ENCODE data around the gene MAP3K6.
A peak's percentile ranks its signal among the peaks of the same experiment; 100 is the strongest.

The MAP3K6 gene

DNA sequence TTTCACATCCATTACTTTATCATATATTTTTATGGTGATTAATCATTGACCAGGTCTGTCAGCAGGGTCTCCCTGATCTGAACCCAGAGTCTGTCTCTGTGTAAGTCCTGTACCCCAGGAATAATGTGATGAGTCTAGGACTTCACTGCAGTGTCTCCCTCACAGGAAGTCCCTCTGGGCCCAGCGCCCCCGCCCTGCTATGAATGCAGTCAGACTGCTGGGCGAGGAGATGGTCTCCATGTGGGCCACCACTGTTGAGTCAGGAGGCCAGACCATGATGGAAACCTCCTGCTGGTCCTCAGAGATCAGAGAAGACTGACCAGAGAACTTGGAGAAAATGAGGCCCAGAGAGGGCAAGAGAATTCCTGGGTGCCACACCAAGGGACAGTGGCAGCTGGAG is 35.3 kb downstream of the MAP3K6 start:
- no peak for DNase-seq

DNA sequence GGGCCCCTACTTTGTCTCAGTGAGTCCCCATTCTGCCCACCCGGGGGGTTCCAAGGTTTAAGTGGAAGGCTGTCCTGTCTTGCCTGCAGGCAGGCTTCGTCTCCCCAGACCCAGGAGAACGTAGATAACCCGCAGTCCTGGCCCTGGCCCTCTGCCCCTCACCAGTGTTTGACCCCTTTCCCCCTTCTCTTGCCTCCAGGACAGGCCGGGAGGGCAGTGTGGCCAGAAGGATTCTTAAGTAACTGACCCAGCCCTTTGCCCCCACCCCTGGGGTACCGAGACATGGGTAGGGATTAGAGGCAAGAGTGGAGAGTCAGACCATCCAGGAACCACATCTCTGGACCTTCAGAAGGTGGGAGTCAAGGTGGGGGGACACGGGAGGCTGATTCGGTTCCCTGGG is 36.0 kb downstream of the MAP3K6 start:
- no peak for DNase-seq

DNA sequence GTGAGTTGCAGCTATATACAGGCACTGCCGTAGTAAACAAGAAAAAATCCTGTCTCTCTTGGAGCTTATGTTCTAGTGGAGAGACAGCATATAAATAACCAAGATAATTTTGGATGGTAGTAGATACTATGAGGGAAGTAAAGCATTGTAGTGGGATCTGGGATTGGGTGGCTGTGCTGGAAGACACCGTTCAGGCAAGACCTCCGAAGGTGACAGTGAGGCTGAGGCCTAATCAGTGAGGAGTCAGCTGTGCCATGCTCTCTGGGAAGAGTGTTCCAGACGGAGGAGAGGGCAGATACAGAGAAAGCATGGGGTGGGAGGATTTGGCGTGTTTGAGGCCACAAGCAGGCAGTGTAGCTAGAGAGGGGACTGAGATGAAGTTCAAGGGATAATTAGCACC is 38.8 kb downstream of the MAP3K6 start:
- DNase-seq, result no peak

DNA sequence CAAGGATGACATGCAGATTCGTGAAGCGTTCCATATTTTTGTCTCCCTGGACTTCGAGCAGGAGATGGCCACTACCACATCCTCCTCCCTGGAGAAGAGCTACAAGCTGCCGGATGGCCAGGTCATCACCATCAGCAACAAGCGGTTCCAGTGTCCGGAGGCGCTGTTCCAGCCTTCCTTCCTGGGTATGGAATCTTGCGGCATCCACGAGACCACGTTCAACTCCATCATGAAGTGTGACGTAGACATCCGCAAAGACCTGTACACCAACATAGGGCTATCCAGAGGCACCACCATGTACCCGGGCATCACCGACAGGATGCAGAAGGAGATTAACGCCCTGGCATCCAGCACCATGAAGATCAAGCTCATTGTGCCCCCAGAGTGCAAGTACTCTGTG is 41.5 kb downstream of the MAP3K6 start:
- DNase-seq, result no peak

GRCh38 chr1:27322569-27323240 is 44.1 kb downstream of the MAP3K6 start:
- no peak for DNase-seq

DNA sequence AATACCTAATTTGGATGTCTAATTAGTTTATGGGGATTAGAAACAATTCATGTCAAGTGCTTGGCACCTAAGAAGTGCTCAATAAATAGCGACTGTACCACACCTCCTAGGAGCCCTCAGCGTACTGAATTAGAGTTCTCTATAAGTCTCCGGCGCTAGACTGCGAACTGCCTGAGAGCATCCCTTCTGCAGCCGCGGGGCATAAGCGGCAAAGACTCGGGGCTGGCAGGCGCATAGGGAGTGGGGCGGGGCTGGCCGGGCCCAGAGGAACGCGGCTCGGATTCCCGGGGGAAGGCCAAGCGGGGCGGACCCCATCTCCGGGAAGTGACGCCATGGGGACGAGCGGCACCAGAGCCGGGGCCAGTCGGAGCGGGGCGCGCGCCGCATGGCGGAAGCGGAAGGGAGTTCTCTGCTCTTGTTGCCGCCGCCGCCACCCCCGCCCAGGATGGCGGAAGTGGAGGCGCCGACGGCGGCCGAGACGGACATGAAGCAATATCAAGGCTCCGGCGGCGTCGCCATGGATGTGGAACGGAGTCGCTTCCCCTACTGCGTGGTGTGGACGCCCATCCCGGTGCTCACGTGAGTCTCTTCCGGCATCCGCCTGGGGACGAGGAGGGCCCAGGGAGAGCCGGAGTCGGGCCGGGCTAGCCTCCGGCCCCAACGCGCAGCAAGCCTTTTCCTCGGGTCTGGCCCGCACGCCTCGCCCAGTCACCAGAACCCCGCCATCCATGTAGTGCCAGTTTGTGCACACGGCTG is 44.8 kb downstream of the MAP3K6 start, which contains the start of gene TMEM222:
Gene TMEM222, plus strand, starts transcription at position 351 of the 756 bp plus-strand sequence. Its CDS starts 35 bp downstream, at position 386.
- DNase-seq, result peak; percentile 97

GRCh38 chr1:27318596-27318995 is 48.2 kb downstream of the MAP3K6 start:
- DNase-seq, result no peak

GRCh38 chr1:27318136-27318535 is 48.6 kb downstream of the MAP3K6 start:
- DNase-seq, result no peak

DNA sequence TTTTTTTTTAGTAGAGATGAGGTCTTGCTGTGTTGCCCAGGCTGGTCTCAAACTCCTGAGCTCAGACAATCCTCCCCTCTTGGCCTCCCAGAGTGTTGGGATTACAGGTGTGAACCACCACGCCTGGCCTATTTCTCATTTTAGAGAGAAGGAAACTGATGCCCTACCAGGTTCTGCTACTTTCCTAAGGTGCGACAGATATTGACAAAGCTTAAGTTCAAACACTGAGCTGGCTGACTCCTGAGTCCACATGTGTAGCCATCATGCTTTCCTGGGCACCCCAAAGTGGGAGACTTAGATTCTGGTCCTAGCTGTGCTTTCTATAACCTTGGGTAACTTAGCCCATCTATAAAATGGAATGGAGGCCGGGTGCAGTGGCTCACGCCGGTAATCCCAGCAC is 49.9 kb downstream of the MAP3K6 start:
- no peak for DNase-seq

- DNase-seq, result no peak
Measured at GRCh38 chr1:27314737-27315136, 52.0 kb downstream of the MAP3K6 start.

GRCh38 chr1:27314169-27314568 is 52.6 kb downstream of the MAP3K6 start:
- DNase-seq, result no peak

DNA sequence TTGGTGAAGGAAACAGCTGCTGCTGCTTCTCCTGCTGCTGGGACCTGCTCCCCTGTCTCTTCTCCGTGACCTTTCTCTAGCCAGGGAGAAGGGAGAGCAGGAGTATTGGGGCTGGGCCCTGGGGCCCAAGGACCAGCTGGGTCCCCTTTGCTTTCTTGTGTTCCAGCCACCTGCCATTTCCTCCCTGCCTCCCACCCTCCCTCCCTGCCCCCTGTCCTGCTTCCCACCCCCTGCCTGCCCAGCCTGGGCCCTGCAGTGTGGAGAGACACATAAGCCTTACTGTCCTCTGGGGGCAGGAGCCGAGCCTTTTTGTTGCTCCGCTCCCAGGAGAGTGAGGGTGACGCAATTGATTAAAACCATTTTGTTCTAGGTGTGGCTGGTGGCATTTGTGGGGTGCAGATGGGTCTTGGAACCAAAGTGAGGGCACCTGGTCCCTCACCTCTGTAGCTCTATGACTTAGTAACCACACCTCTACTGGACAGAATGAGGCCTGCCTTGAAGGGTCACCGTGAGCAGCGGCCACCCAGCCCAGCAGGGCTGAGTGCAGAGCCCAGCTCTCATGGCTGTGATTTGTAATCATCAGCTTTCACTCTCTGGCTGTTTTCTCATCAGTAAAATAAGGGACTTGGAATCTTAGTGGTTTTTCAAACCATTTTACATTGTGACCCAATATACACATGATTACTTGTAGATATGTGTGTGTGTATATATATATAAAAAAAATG is 58.7 kb downstream of the MAP3K6 start:
- no peak for DNase-seq

- no peak for DNase-seq
Measured at GRCh38 chr1:27306892-27307761, 59.6 kb downstream of the MAP3K6 start.

DNA sequence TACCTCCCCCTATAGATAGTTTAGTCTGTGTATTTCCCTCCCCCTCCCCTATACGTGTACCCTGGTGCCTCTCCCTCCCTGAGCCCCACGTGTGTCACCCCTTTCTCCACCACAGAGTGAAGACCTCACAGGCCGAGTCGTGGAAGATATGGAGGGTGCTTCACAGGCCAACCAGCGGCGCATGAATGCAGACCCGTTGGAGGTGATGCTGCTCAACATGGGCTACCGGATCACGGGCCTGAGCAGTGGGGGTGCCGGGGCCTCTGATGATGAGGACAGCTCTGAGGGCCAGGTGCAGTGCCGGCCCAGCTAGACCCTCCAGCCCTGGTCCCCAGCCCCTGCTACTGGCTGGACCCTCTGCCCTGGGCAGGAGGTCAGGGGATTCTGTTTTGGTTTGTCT is 60.7 kb downstream of the MAP3K6 start:
- no peak for DNase-seq
